HL-60 (cell line): ENCODE results near the gene ACAD9.
A peak's percentile ranks its signal among the peaks of the same experiment; 100 is the strongest.
"Not testable (repeated sequence)": the region's sequence is repeated elsewhere in the genome, so short reads cannot be mapped to it uniquely, and the experiment has no call there.

Source experiments
- DNase-seq, 2 experiments: peaks; one replicate each; pipeline ENCODE4 v3.0.0-alpha.2; 2010 to 2020; ENCODE audit warnings: low read depth in 1 of 2, low spot score in 1 of 2
- H3K27ac ChIP-seq: fragments of 250-450 bp; sonication (Bioruptor Pico); replicated peaks from 2 replicates; pipeline ENCODE4 v1.5.1; 2020; ENCODE audit warnings: mild to moderate bottlenecking, moderate library complexity
- H3K27me3 ChIP-seq: fragments of 250-450 bp; sonication (Bioruptor Pico); 2 replicates; pipeline ENCODE4 v1.5.1; 2021; ENCODE audit warnings: mild to moderate bottlenecking, moderate library complexity; ENCODE audit not compliant: insufficient read depth, poor library complexity, severe bottlenecking
- H3K4me3 ChIP-seq: replicated peaks from 2 replicates; pipeline ENCODE4 v1.5.1; 2011; ENCODE audit warnings: mild to moderate bottlenecking, control low read depth, low read length; ENCODE audit not compliant: insufficient read depth
- CTCF ChIP-seq: IDR thresholded peaks from one replicate; pipeline ENCODE4 v1.5.1; 2011; ENCODE audit warnings: low read length, control low read depth, inconsistent platforms; ENCODE audit not compliant: insufficient read depth
- GABPA ChIP-seq: IDR thresholded peaks from 2 replicates; pipeline ENCODE4 v1.6.1; 2012; ENCODE audit warnings: low read depth
- POLR2AphosphoS5 ChIP-seq: IDR thresholded peaks from 2 replicates; pipeline ENCODE4 v1.6.1; 2012; ENCODE audit warnings: low read depth
- REST ChIP-seq: IDR thresholded peaks from 2 replicates; pipeline ENCODE4 v1.6.1; 2012; ENCODE audit warnings: low read depth; ENCODE audit not compliant: insufficient replicate concordance
- SPI1 ChIP-seq: IDR thresholded peaks from 2 replicates; pipeline ENCODE4 v1.6.1; 2012; ENCODE audit warnings: low read depth, mild to moderate bottlenecking, borderline replicate concordance

The ACAD9 gene

GRCh38 chr3:128919988-128920387, 40.6 kb downstream of the ACAD9 start:
- DNase-seq, result no peak
- no peak overlapping the region for H3K4me3 ChIP-seq
- H3K27me3 ChIP-seq, result no peaks in the 10 kb centered on the region
- TF ChIP-seq REST, result no peak
- TF ChIP-seq CTCF, result no peak
- TF ChIP-seq POLR2AphosphoS5, result no peak
- no peak for TF ChIP-seq SPI1
- no peak for TF ChIP-seq GABPA
- H3K27ac ChIP-seq, result no peak overlapping the region

- H3K4me3 ChIP-seq, result no peak overlapping the region; the same call in 1 of the 2 replicates
- TF ChIP-seq POLR2AphosphoS5, result peak; percentile 57
- no peak for TF ChIP-seq SPI1
- no peak for TF ChIP-seq CTCF
- no peak for TF ChIP-seq GABPA
- TF ChIP-seq REST, result no peak
- H3K27me3 ChIP-seq, result no peaks in the 10 kb centered on the region
- DNase-seq, result peak in 1 of 2 experiments; percentile 62
- 0 out of 2 replicates have a peak overlapping the region, but pooled peaks have one; percentile 16 for H3K27ac ChIP-seq
Observed at GRCh38 chr3:128922804-128923459, 43.5 kb downstream of the ACAD9 start.

GRCh38 chr3:128923576-128923975, 44.2 kb downstream of the ACAD9 start:
- Histone ChIP-seq H3K27me3 (no peaks in the 10 kb centered on the region), H3K4me3 (no peak overlapping the region), H3K27ac (no peak overlapping the region)
- TF ChIP-seq REST, result no peak
- peak in 1 of 2 experiments; percentile 19 for DNase-seq

- H3K27ac ChIP-seq, H3K27me3 ChIP-seq, DNase-seq: not testable (repeated sequence)
Observed at GRCh38 chr3:128923986-128924385, 44.6 kb downstream of the ACAD9 start.

More at GRCh38 chr3:128923986-128924385, 44.6 kb downstream of the ACAD9 start:
- H3K4me3 ChIP-seq, result not testable (repeated sequence)
